A549 treated with Hydrocortisone at 1 μM for 4 hours (cell line): Measurements from ENCODE around the gene TAS2R40. TPM values are rescaled to one million over a fixed set of nuclear protein-coding genes. Genes with fewer than 3 reads are reported as not detected.

Experiments used
- total RNA-seq: library from RNA; stranded (reverse); fragments of 200-300 nt; extraction: Qiagen RNA extraction; gene quantifications from 5 replicates; pipeline ENCODE4 v1.2.3, GENCODE V29; 2022

The TAS2R40 gene
- not detected in 5 replicates for total RNA-seq

GRCh38 chr7:143221737-143222136 lies at the start of gene TAS2R40:
TSS of gene TAS2R40 (plus strand) at chr7:143222037. CDS start at chr7:143222079, 42 bp downstream.

GRCh38 chr7:143183024-143183423 lies 38.8 kb upstream of the TAS2R40 start, which contains the start of gene TAS2R39:
TSS of gene TAS2R39 (plus strand) at chr7:143183419. CDS start at chr7:143183419, 0 bp downstream.

GRCh38 chr7:143263266-143264195 lies 41.7 kb downstream of the TAS2R40 start, which contains the start of gene GSTK1:
TSS of gene GSTK1 (plus strand) at chr7:143263441. CDS start at chr7:143263514, 73 bp downstream.

Other genes starting within 250 kb of the TAS2R40 start
- not detected in 5 replicates for gene OR9A2, start 194.9 kb upstream of the TAS2R40 start, total RNA-seq
- not detected in 5 replicates for gene OR6V1, start 169.7 kb upstream of the TAS2R40 start, total RNA-seq
- gene PIP, start 90.0 kb upstream of the TAS2R40 start, total RNA-seq, result 0.35 to 0.64 TPM in 2 of 5 replicates, not detected in the others
- not detected in 5 replicates for gene TAS2R39, start 38.6 kb upstream of the TAS2R40 start, total RNA-seq
- 104 to 122 TPM (median 116 TPM) in 5 replicates for gene GSTK1, start 41.4 kb downstream of the TAS2R40 start, total RNA-seq
- gene TMEM139, start 62.9 kb downstream of the TAS2R40 start, total RNA-seq, result 0.53 to 1.5 TPM (median 0.68 TPM) in 5 replicates
- 17.6 to 24.3 TPM (median 19.4 TPM) in 5 replicates for gene CASP2, start 66.3 kb downstream of the TAS2R40 start, total RNA-seq
- 0.03 to 0.07 TPM (median 0.03 TPM) in 3 of 5 replicates, not detected in the others for gene CLCN1, start 94.1 kb downstream of the TAS2R40 start, total RNA-seq
- gene FAM131B, start 140.7 kb downstream of the TAS2R40 start, total RNA-seq, result 0.23 to 0.50 TPM (median 0.39 TPM) in 5 replicates
- 165 to 204 TPM (median 185 TPM) in 5 replicates for gene ZYX, start 159.3 kb downstream of the TAS2R40 start, total RNA-seq
- 0.02 to 0.21 TPM (median 0.10 TPM) in 4 of 5 replicates, not detected in the other for gene EPHA1, start 186.8 kb downstream of the TAS2R40 start, total RNA-seq
- gene TAS2R60, start 221.4 kb downstream of the TAS2R40 start, total RNA-seq, result not detected in 5 replicates